GM21367 (cell line): ENCODE results near the gene OPCML.

Experiments
- ATAC-seq: cut with Tn5 transposase; IDR thresholded peaks from one replicate; pipeline ENCODE4 v1.9.1; 2021; ENCODE audit not compliant: unreplicated experiment

OPCML gene

DNA sequence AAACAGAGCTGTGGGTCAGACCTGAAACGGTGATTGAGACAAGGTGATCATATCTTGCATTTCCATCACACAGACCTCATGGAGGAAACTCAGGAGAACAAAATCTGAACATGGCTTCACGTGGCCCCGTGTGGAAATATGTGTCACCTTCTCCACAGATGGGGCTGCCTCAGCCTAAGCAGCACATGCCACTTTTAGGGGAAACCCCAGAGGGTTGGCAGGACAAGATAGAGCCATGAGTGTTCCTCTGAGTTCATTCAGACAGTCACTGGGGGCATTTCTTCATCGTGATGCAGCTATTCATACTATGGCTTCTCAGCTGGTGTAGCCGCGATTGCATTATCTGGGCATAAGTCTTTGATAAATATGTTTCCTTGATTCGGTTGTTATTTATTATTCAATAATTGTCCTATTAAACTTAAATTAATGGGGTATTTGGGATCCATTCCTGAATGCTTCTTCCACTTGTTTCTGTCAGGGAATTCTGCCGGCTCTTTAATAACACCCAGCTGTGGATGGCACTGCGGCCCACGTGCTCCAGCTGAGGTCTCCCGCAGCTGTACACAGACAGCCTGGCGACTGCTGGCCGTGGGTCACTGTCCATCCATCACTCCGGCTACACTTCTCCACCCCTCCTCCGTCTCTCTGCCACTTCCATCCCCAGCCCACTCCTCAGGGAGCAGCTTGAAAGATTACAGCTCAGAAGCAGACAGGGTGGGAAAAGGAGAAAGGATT, 485.1 kb downstream of the OPCML start:
- no peak for ATAC-seq

DNA sequence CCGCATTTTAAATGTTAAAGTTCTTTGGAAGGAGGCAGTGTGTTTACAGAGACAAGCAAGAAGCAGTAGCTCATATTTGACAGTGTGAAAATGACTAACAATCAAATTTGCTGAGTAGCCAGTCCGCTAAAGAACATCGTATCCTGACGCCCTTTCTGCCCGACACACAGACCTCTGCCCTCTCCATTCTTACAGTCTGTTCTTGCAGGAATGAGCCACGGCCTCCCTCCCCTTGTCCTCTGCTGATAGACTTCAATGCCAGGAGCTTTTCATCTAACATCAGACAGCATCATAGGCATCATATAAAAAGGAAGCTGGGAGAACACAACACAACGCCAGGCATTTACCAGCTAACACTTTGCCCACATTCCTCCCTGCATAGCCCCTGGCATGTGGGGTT, 486.0 kb downstream of the OPCML start:
- no peak for ATAC-seq

DNA sequence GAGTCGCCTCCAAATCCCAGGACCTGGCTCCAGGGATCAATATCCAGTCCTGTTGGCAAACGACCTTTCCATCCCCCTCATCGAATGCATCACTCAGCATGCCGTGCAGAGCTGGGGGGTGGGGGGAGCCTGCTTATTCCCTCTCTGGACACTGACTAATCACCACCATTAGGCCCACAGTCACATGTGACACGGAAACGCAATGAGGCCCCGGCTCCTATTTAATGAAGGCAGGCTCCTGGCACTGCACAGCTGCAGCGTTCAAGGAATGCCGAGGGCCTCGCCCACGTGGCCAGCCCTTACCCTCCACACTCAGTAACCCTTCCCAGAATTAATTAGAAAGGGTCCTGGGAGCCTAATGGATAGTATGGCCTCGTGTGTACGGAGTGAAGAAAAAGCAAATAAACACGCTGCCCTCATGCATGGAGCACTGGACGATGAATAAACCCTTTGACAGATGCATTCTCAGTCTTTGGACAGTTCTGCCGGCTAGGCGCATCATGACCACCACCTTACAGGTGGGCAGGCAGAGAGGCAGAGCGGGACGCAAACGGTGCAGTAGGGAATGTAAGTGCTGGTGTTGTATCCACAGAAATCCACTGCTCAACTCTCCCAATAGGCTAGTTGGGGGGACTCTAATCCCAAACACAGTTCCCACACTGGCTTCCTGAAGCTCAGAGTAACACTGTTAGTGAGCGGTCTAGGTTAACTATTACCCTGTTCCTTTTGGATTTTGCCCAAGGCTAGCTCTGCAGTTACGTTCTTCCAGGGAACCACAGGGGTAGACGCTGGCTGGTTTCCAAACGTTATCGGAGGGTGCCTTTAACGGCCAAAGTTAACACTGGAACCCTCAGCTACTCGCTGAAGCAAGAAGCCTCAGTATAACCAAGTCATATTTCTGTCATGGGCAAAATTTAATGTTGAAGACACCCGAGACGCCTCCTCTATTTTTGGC, 490.1 kb downstream of the OPCML start:
- no peak for ATAC-seq

DNA sequence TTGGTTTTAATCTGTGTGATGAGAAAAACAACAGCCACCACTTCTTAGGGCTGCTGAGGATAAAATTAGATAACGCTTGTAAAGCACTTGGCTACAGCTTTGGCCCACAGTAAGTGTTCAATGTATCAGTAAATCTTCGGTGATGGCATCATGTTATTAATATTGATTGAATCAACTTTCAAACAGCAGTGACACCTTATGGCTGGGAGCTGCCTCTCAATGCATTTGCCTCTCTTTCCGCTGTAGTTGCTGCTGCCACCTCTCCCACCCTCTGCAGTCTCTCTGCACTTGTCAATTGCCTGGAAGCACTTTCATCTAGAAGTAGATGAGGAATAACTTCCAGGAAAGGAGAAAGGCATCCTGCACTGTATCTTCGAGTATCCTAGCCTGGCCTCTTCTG, 491.1 kb downstream of the OPCML start:
- ATAC-seq: no peak

DNA sequence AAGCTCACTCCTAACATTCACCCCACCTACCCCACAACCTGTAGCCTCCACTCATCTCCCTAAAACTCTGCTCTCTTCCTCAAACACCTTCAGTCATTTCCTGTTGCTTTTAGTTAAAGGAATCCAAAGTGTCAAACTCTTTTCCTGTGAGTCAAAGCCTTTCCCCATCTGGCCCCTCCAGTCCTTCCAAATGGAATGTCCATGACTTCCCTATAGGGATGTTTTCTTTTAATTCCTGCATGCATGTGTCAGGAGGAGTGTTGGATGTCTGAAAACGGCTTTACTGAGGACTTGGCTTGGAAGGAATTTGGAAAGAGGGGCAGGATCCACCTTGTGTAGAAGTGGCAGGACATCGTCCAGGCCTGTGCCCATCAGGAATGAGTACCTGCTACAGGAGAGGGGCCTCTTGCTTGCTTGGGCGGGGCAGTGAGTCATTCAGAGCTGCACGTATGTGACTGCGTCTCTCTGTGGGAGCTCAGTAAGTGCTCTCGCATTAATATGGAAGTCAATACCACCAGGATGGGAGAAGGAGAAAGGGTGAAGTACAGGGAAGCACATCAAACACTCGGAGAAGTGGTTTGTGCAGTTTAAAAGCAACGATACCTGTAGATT, 491.9 kb downstream of the OPCML start:
- ATAC-seq: no peak

DNA sequence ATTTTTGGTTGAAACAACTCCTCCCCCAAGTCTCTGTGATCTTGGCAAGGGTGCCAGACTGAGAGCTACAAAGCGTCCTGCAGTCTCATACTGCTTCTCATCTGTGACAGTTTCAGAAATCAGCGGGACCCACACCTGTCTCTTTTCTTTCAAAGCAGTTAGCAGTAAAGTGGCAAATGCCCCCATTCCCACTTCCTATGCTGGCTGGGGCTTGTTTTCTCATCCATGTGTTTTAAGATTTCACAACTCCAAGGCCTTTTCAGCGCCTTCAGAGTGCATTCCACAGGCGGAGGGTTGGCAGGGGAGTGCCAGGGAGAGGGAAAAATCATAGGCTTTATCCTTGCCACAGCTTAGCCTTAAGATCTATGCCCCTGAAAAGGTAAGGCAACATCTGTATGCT, 493.5 kb downstream of the OPCML start:
- no peak for ATAC-seq

DNA sequence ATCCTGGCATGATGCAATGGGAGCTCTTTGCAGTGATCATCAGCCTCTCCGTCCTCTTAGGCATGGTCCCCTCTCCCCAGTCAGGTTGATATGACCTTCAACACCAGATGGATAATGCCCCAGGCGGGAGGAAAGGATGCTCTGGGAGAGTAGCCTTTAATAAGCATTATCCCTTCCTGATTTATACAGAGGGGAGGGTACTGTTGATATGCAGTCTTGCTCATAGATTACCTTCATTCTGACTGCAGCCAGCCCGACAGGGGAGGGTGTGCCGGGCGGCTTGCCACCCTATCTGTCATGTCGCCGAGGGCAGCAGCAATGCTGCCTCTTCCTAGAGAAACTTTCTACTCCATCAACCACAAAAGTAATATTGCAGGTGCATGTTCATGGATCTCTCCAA, 497.4 kb downstream of the OPCML start:
- ATAC-seq: no peak

DNA sequence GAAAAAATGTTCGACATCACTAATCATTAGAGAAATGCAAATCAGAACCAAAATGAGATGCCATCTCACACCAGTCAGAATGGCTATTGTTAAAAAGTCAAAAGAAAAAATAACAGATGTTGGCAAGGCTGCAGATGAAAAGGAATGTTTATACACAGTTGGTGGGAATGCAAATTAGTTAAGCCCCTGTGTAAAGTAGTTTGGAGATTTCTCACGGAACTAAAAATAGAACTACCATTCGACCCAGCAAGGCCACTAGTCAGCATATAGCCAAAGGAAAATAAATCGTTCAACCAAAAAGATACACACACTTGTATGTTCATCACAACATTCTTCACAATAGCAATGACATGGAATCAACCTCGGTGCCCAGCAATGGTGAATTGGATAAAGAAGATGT, 503.2 kb downstream of the OPCML start:
- ATAC-seq: no peak

DNA sequence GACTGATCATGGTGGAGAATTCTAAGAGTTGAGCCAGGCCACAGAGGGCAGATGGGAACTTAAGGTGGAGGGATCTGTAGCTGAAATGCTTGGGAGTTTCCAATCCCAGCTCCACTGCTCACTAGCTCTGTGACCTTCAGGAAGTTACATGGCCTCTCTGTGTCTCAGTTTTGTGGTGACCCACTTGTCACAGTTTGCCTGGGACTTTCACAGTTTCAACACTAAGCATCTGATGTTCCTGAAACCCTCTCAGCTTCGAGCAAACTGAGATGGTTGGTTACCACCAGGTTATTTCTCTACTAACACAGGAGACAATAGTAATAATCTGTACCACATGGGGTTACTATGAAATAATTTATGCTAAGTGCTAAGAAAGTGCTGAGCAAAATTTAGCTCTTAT, 505.3 kb downstream of the OPCML start:
- ATAC-seq: no peak

DNA sequence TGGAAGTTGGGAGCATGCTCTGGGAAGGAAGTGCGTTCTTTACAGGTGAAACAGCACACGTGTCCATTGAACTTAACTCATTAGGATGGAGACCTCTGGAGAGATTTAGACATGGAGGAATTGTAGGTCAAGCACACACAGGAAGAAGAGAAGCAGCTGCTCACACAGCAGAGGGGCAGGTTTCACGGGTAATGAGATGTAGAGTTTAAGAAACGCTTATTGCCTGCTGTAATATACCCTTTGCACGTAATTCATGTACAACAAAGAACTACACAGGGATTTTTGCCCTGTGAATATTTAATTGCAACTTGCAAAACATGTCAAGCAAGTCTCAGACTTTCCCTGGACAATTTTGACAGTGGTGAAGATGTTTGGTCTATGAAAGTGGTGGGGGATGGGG, 508.0 kb downstream of the OPCML start:
- no peak for ATAC-seq

DNA sequence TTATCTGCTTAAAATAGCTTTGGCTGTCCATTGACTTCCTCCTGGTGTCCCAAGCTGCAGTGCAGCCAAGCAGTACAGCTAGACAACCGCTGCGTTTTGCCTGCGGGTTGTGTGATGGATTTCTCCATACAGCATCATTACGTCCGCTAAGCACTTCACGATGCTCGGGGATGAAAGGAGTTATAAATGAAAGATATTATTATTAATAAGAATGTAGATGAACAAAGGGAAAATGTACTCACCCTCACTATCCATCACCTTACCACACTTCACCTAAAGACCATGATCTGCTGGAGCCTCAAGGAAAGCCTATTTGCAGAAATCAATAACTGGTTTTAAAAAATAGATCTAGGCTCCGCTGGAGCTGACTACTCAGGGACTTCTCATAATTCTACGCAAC, 509.1 kb downstream of the OPCML start:
- no peak for ATAC-seq

DNA sequence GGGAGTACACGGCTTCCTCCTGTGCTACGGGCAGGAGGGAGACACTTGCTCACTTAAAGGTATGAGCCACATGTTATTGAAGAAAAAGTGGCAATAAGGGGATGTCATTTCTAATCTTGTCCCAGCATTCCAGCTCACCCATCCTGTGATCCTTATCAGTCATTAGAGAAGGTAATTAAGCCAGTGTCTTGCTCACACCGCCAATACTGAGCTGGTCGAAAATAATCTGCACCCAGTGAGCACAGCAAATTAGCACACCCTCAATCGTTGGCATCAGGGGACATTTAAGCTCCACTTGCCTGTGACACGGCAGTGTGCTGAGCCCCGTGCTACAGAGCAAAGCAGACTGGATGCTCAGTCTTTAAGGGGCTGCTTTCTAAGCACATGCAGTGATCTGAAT, 510.7 kb downstream of the OPCML start:
- ATAC-seq: no peak

DNA sequence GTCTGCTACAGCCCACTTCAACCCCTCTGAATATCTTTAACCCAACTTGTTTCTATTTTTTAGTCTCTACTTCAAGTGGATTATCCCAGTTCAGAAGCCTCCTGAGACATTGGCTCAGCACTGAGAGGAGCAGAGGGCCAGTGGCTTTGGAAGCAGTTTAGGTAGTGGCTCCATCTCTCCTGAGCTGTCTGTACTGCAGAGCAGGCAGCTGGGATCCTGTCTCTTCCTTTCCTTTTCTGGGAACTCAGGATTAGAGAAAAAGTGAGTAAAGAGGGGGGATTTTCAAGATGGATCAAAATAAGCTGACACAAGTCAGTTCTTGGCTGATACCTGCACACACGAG, 512.0 kb downstream of the OPCML start:
- no peak for ATAC-seq

DNA sequence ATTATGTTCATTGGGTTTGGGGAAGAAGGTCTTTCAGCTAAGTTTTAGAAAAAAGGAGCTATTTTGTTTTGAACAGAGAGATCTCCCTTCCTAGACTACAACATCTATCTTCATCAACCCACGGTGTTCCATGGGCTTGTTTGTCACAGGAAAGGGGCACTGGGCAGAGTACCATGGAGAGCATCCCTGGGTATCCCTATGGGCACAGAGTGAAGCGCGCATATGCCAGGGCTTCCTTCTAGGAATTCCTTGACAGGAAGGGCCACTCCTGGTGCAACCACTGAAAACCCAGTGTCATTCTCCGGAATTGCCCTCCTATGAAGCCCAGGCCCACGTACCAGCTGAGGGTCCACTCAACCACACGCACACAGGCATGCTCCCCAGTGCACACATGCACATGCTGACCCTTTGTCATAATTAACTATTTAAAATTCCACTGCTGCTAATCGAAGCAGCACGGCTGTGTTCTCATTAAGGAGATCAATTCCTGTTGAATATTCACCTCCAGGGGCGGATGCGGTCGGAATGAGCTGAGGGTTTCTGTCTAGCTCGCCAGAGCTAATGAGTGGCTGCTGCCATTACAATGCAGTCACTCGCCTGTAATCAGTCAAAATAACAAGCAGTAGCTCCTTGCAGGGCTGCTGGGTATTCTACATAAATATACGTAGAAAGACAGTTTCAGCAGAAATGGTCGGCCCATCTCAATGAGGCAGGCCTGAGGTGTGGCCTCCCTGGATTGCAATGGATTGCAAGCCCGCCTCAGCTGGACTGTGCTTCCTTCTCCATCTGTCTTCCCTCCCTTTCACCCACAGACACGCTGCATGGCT, 512.5 kb downstream of the OPCML start:
- no peak for ATAC-seq

DNA sequence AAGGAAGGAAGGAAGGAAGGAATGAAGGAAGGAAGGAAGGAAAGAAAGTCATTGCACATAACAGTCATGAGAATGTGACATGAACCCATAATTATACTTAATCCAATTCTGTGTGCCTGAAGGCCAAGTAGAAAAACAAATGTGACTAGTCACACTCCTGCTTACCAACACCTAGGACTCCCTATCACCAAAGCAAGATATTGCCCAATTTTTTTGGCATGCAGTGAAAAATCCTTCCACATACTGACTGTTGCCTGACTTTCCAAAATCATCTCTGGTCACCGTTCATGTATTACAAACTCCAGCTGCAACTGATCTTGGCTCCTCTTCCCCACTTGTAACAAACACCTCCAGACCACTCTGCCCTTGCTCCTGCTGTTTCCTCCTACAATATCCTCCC, 516.8 kb downstream of the OPCML start:
- ATAC-seq: no peak

DNA sequence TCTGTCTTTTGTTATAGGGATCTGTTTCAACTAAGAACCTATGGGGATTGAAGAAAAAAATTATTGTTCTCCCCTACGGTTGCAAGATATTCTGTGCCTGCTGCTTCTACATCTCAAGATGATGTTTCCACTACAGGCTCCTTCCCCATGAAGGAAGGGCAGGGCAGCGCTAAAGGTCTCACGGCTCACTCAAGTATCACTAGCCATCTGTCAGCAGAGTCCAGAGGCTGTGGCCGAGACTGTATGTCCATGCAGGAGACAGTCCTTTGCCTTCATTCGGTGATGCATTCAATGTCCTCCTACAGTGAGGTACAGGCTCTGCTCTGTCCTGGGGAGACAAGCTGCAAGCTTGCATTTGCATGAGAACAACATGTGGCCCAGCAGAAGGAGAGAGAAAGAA, 518.0 kb downstream of the OPCML start:
- ATAC-seq: no peak

DNA sequence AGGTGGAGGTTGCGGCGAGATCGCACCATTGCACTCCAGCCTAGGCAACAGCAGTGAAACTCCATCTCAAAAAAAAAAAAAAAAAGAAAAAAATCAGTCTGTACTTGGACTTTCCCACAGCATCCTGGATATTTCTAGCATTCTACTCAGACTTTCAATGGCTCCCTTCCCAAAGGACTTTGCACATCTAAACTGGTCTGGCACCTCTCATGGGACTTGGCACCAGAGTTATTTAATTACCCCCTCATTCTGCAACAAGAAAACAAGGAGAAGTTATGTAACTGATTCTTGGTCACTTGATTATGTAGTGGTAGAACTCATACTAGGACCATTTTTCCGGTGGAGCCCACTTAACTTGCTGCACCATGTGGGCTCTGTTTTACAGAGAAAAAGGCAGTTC, 519.5 kb downstream of the OPCML start:
- no peak for ATAC-seq

DNA sequence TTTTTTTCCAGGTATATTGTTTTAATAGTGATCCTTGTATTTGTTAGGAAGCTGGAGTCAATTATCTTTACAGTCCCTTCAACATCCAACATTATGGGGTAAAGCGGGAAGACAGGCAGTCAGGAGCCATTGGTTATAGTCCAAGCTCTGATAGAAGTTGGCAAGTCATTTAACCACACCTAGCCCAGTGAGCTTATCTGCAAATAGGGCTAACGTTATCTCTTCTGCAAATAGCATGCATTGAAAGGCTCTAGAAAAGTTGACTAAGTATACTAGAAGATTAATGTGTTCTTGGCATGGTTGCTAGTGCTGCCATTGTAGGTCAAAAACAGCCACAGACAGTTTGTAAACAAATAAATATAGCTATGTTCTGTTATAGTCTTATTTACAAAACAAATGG, 520.7 kb downstream of the OPCML start:
- no peak for ATAC-seq

DNA sequence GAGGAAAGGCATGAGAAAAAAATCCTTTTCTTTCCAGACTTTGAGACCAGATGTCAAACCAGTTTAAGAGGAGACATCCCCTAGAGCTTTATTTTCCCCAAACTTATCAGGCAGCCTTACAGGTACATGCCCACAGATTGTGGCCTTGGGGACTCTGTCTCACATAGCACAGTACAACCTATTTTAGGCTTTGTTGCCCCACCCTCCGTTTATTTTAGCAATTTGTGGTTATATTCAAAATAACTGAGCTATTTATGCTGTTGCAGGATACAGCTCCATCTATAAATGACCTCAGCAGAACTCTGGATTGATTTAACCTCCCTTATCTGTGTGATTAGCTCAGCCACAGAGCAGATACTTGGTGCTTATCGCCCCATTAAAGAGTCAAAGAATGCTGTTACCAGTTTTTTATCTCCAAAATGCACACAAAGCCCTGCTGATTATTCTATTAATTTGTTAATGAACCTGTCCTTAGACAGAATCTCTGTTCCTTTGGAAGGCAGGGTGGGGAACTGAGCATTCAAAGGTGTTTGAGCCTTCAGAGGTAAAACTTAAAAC, 525.2 kb downstream of the OPCML start:
- ATAC-seq: no peak

DNA sequence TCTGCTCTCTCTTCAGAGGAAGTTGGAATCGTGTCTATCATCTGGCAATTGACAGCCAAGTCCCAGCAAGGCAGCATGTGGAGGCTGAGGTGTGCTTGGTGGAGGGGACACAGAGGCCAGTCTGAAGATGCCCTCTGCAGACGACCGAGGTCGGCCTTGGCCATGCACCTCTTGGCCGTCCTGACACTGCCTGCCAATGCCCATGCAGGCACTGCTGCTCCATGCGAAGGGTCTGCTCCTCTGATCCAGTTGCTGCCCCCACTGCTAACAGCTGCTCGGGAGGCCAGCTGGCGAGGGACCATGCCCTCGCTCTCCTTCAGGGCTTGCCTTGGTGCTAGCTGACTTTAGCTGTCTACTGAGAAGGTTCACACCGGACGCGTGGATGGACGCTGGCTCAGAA, 527.9 kb downstream of the OPCML start:
- ATAC-seq: no peak

DNA sequence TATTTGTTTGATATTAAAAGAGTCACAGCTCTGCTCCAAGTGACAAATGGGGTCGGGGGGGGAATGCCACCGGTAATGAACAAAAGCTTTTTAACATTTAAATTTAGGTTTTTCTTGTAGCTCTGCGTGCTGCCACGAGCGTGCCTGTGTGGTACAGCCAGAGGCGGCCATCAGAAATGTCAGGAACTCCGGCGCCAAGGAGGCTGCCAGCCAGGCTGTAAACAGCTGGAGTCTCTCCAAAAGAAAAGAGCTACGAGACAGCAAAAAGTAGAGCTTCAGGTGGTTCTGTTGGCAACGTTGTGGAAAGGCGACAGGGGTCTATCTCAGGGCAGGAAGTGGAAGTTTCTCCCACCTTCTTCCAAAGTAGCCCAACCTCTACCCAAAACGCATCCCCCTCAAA, 532.8 kb downstream of the OPCML start:
- no peak for ATAC-seq
